Mesenchymal stem cell (in vitro differentiated cells and primary cell): Measurements from ENCODE around the gene ZNF420. TPM values are rescaled to one million over a fixed set of nuclear protein-coding genes. Genes with fewer than 3 reads are reported as not detected.

Experiments used
- DNase-seq: peaks from one replicate; pipeline ENCODE4 v3.0.0-alpha.2; 2013
- H2AFZ ChIP-seq: one replicate; pipeline ENCODE4 v1.6.1; 2013; ENCODE audit warnings: low read depth, mild to moderate bottlenecking, control low read depth, inconsistent platforms, low read length, moderate library complexity
- H2AK5ac ChIP-seq: 2 replicates; pipeline ENCODE4 v1.6.1; 2013; ENCODE audit warnings: low read length, moderate library complexity, mild to moderate bottlenecking, inconsistent platforms; ENCODE audit not compliant: severe bottlenecking
- H2BK120ac ChIP-seq: one replicate; pipeline ENCODE4 v1.6.1; 2013; ENCODE audit warnings: low read depth, mild to moderate bottlenecking, inconsistent platforms, low read length, moderate library complexity
- H2BK12ac ChIP-seq, 2 experiments: one replicate each; pipeline ENCODE4 v1.6.1; 2013; ENCODE audit warnings: inconsistent platforms in 2 of 2, low read length in 2 of 2, mild to moderate bottlenecking in 2 of 2, moderate library complexity in 2 of 2, control low read depth in 1 of 2
- H2BK15ac ChIP-seq: one replicate; pipeline ENCODE4 v1.6.1; 2013; ENCODE audit warnings: mild to moderate bottlenecking, low read depth, inconsistent platforms; ENCODE audit not compliant: poor library complexity, severe bottlenecking
- H2BK5ac ChIP-seq: 2 replicates; pipeline ENCODE4 v1.6.1; 2013; ENCODE audit warnings: low read depth, mild to moderate bottlenecking, low read length, control low read depth, inconsistent platforms; ENCODE audit not compliant: poor library complexity, severe bottlenecking
- H3K14ac ChIP-seq, 2 experiments: one replicate each; pipeline ENCODE4 v1.6.1; 2013; ENCODE audit warnings: inconsistent platforms in 2 of 2, low read length in 2 of 2, control low read depth in 1 of 2, mild to moderate bottlenecking in 1 of 2, moderate library complexity in 1 of 2
- H3K18ac ChIP-seq, 2 experiments: one replicate each; pipeline ENCODE4 v1.6.1; 2013; ENCODE audit warnings: inconsistent platforms in 2 of 2, low read length in 2 of 2, control low read depth in 1 of 2, low read depth in 1 of 2, mild to moderate bottlenecking in 1 of 2
- H3K23ac ChIP-seq, 2 experiments: one replicate each; pipeline ENCODE4 v1.6.1; 2013; ENCODE audit warnings: inconsistent platforms in 2 of 2, low read length in 2 of 2, mild to moderate bottlenecking in 2 of 2, moderate library complexity in 2 of 2, control low read depth in 1 of 2
- H3K27ac ChIP-seq: 2 replicates; pipeline ENCODE4 v1.5.1; 2013; ENCODE audit warnings: mild to moderate bottlenecking, moderate library complexity, low read length, control low read depth, inconsistent platforms; ENCODE audit not compliant: poor library complexity, severe bottlenecking
- H3K27me3 ChIP-seq, 2 experiments: 2 replicates each; pipeline versions ENCODE4 v1.6.1 to v1.7.0; 2013; ENCODE audit warnings: low read length in 2 of 2, mild to moderate bottlenecking in 2 of 2, moderate library complexity in 2 of 2, control low read depth in 1 of 2, inconsistent platforms in 1 of 2; ENCODE audit not compliant: control insufficient read depth in 1 of 2, insufficient read depth in 1 of 2
- H3K36me3 ChIP-seq, 2 experiments: 2 replicates each; pipeline versions ENCODE4 v1.6.1 to v1.7.0; 2013; ENCODE audit warnings: low read length in 2 of 2, control low read depth in 1 of 2, inconsistent platforms in 1 of 2, low read depth in 1 of 2, mild to moderate bottlenecking in 1 of 2; ENCODE audit not compliant: insufficient read depth in 2 of 2, control insufficient read depth in 1 of 2
- H3K4ac ChIP-seq, 2 experiments: one replicate each; pipeline ENCODE4 v1.6.1; 2013; ENCODE audit warnings: inconsistent platforms in 2 of 2, low read length in 2 of 2, mild to moderate bottlenecking in 2 of 2, moderate library complexity in 2 of 2, control low read depth in 1 of 2, low read depth in 1 of 2
- H3K4me1 ChIP-seq: 2 replicates; pipeline ENCODE4 v1.6.1; 2013; ENCODE audit warnings: low read depth, low read length, control low read depth; ENCODE audit not compliant: control insufficient read depth, insufficient read depth
- H3K4me2 ChIP-seq: 2 replicates; pipeline ENCODE4 v1.6.1; 2013; ENCODE audit warnings: low read length, mild to moderate bottlenecking, inconsistent platforms; ENCODE audit not compliant: poor library complexity, severe bottlenecking
- H3K4me3 ChIP-seq, 2 experiments: 2 replicates each; pipeline versions ENCODE4 v1.5.1 to v1.7.0; 2013; ENCODE audit warnings: low read length in 2 of 2, mild to moderate bottlenecking in 2 of 2, control low read depth in 1 of 2, low read depth in 1 of 2; ENCODE audit not compliant: insufficient read depth in 1 of 2
- H3K79me1 ChIP-seq: replicated peaks from 2 replicates; pipeline ENCODE4 v1.6.1; 2013; ENCODE audit warnings: mild to moderate bottlenecking, control low read depth, low read length, inconsistent platforms; ENCODE audit not compliant: poor library complexity, severe bottlenecking
- H3K9ac ChIP-seq: 2 replicates; pipeline ENCODE4 v1.7.0; 2013; ENCODE audit warnings: mild to moderate bottlenecking, low read length, moderate library complexity
- H3K9me3 ChIP-seq: 2 replicates; pipeline ENCODE4 v1.7.0; 2013; ENCODE audit warnings: mild to moderate bottlenecking, low read length; ENCODE audit not compliant: control insufficient read depth
- H4K8ac ChIP-seq: one replicate; pipeline ENCODE4 v1.6.1; 2013; ENCODE audit warnings: inconsistent platforms, mild to moderate bottlenecking, low read length, moderate library complexity
- H4K91ac ChIP-seq: one replicate; pipeline ENCODE4 v1.6.1; 2013; ENCODE audit warnings: mild to moderate bottlenecking, low read length, inconsistent platforms
- WGBS: methylation state at CpG from one replicate; pipeline ENCODE4 v1.1.7; 2013; ENCODE audit warnings: mixed read lengths; 5-methylcytosine and 5-hydroxymethylcytosine counted together
- polyA plus RNA-seq, 2 experiments: library from polyadenylated mRNA; stranded (reverse); fragments of 200-250 nt; gene quantifications; one replicate each; pipeline ENCODE4 v1.2.3, GENCODE V29; 2013

ZNF420 gene
- polyA plus RNA-seq (2013, experiment 1 of 2) = 2.5 TPM
- polyA plus RNA-seq (2013, experiment 2 of 2) = 2.8 TPM

GRCh38 chr19:37077934-37078716, at the start of gene ZNF420:
Gene ZNF420 (plus strand): TSS chr19:37078433. CDS start chr19:37089119, 10,686 bp downstream.
- Histone ChIP-seq H2AFZ (peak within 1 kb of the TSS; percentile 98), H3K27ac (peak within 1 kb of the TSS; percentile 30), H3K18ac (peak within 1 kb of the TSS; percentile 67 to 92), H3K36me3 (no peaks in the 10 kb centered on the region), H3K9ac (peak within 1 kb of the TSS; percentile 92), H4K8ac (peak within 1 kb of the TSS; percentile 95), H3K4me2 (peak within 1 kb of the TSS; percentile 87), H3K79me1 (peaks cover 11% of the 10 kb centered on the region), H2BK5ac (peak within 1 kb of the TSS; percentile 53), H3K9me3 (peaks cover 19% of the 10 kb centered on the region), H2BK12ac (no peak within 1 kb of the TSS), H4K91ac (peak within 1 kb of the TSS; percentile 68), H3K4me1 (no peaks in the 10 kb centered on the region), H2BK15ac (no peak within 1 kb of the TSS), H2AK5ac (no peak within 1 kb of the TSS), H3K4ac (peak within 1 kb of the TSS in 1 of 2 experiments; percentile 84), H3K23ac (no peak within 1 kb of the TSS), H3K14ac (peak within 1 kb of the TSS; percentile 61 to 74), H3K4me3 (peak within 1 kb of the TSS; percentile 71 to 94), H2BK120ac (no peak within 1 kb of the TSS), H3K27me3 (no peaks in the 10 kb centered on the region)
- DNase-seq = peak; percentile 97
- WGBS = under 1% methylated on average over 60 of the region's 61 CpGs

- no peak overlapping the region for H2AFZ ChIP-seq
- H3K9ac ChIP-seq = no peak overlapping the region
- no peak overlapping the region for H3K23ac ChIP-seq
- peaks cover 56% of the 10 kb centered on the region for H3K9me3 ChIP-seq
- WGBS = 0% methylated on average over 1 of the region's 1 CpG
- H2BK12ac ChIP-seq = no peak overlapping the region
- H2BK5ac ChIP-seq = no peak overlapping the region
- no peak overlapping the region for H3K4ac ChIP-seq
- H3K4me3 ChIP-seq = no peak overlapping the region
- H4K8ac ChIP-seq = no peak overlapping the region
- no peak for DNase-seq
- H3K27me3 ChIP-seq = no peaks in the 10 kb centered on the region
- no peak overlapping the region for H3K18ac ChIP-seq
- H3K4me2 ChIP-seq = no peak overlapping the region
- no peak overlapping the region for H3K14ac ChIP-seq
- H4K91ac ChIP-seq = no peak overlapping the region
- no peak overlapping the region for H2BK120ac ChIP-seq
- no peak overlapping the region for H3K27ac ChIP-seq
- H2AK5ac ChIP-seq = no peak overlapping the region
- H3K36me3 ChIP-seq = no peaks in the 10 kb centered on the region
- H2BK15ac ChIP-seq = no peak overlapping the region
- H3K79me1 ChIP-seq = no peaks in the 10 kb centered on the region
- H3K4me1 ChIP-seq = no peaks in the 10 kb centered on the region
Measured at GRCh38 chr19:37045140-37045539, 33.1 kb upstream of the ZNF420 start.

GRCh38 chr19:37055330-37055729, 22.9 kb upstream of the ZNF420 start:
- H3K9ac ChIP-seq = no peak overlapping the region
- no peak overlapping the region for H3K23ac ChIP-seq
- H4K8ac ChIP-seq = no peak overlapping the region
- H2BK12ac ChIP-seq = no peak overlapping the region
- 88% methylated on average over 22 of the region's 22 CpGs for WGBS
- no peaks in the 10 kb centered on the region for H3K79me1 ChIP-seq
- no peaks in the 10 kb centered on the region for H3K27me3 ChIP-seq
- no peak overlapping the region for H3K18ac ChIP-seq
- H3K4ac ChIP-seq = no peak overlapping the region
- peaks cover 54% of the 10 kb centered on the region for H3K9me3 ChIP-seq
- peaks cover 0 to 3% of the 10 kb centered on the region in 2 experiments for H3K36me3 ChIP-seq
- H2BK5ac ChIP-seq = no peak overlapping the region
- no peak overlapping the region for H2AFZ ChIP-seq
- H2BK120ac ChIP-seq = no peak overlapping the region
- no peak overlapping the region for H2AK5ac ChIP-seq
- DNase-seq = no peak
- H2BK15ac ChIP-seq = no peak overlapping the region
- no peak overlapping the region for H3K4me3 ChIP-seq
- H4K91ac ChIP-seq = no peak overlapping the region
- no peak overlapping the region for H3K4me2 ChIP-seq
- H3K14ac ChIP-seq = no peak overlapping the region
- no peak overlapping the region for H3K27ac ChIP-seq
- no peaks in the 10 kb centered on the region for H3K4me1 ChIP-seq

GRCh38 chr19:37056776-37057175, 21.5 kb upstream of the ZNF420 start:
- Histone ChIP-seq H3K4me3 (no peak overlapping the region), H3K18ac (no peak overlapping the region), H4K91ac (no peak overlapping the region), H3K79me1 (no peaks in the 10 kb centered on the region), H3K4ac (no peak overlapping the region), H2BK5ac (no peak overlapping the region), H3K36me3 (peaks cover 0 to 3% of the 10 kb centered on the region in 2 experiments), H3K4me2 (no peak overlapping the region), H3K27me3 (no peaks in the 10 kb centered on the region), H2BK120ac (no peak overlapping the region), H3K9ac (no peak overlapping the region), H3K14ac (no peak overlapping the region), H2AFZ (no peak overlapping the region), H3K27ac (no peak overlapping the region), H2AK5ac (no peak overlapping the region), H4K8ac (no peak overlapping the region), H3K9me3 (peaks cover 66% of the 10 kb centered on the region), H2BK15ac (no peak overlapping the region), H2BK12ac (no peak overlapping the region), H3K23ac (no peak overlapping the region), H3K4me1 (no peaks in the 10 kb centered on the region)
- no peak for DNase-seq
- WGBS = 89% methylated on average over 24 of the region's 24 CpGs
